ENCODE measurements around the gene LETMD1.

LETMD1 gene

DNA sequence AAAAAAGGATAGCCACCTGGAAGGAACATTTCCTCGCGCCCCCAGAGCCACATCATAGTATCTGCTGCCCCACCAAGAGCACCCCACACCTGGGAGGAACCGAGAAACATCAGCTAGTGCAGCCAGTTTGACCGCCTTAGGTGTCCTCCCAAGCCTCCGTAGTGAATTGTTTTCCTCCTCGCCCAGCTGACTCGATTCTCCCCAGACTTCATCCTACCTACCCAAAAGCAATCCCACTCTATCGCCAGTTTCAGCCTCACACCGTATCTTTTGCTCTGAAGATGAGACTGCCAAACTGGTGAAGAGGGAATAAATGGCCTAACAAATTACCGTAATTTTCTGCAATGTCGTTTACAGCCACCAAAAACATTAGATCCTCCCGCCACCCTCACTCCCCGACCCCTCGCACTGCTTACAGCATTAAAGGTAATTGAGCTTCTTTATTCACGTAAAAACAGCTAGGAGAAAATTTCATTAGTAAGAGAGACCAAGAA is 20.7 kb upstream of the LETMD1 start:
- no peaks in the 10 kb centered on the region for H3K36me3 ChIP-seq
- H3K4me3 ChIP-seq (ENCODE audit: low read depth in 1 of 2, low read length in 1 of 2) = no peak overlapping the region
- H3K27ac ChIP-seq = no peak overlapping the region
- TF ChIP-seq, protein P1, sequence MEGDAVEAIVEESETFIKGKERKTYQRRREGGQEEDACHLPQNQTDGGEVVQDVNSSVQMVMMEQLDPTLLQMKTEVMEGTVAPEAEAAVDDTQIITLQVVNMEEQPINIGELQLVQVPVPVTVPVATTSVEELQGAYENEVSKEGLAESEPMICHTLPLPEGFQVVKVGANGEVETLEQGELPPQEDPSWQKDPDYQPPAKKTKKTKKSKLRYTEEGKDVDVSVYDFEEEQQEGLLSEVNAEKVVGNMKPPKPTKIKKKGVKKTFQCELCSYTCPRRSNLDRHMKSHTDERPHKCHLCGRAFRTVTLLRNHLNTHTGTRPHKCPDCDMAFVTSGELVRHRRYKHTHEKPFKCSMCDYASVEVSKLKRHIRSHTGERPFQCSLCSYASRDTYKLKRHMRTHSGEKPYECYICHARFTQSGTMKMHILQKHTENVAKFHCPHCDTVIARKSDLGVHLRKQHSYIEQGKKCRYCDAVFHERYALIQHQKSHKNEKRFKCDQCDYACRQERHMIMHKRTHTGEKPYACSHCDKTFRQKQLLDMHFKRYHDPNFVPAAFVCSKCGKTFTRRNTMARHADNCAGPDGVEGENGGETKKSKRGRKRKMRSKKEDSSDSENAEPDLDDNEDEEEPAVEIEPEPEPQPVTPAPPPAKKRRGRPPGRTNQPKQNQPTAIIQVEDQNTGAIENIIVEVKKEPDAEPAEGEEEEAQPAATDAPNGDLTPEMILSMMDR (IDR thresholded peaks at IDR 0.05) = no peak
- H3K4me1 ChIP-seq (ENCODE audit: control insufficient read depth in 1 of 2, insufficient read depth in 1 of 2, low read depth in 1 of 2, low read length in 1 of 2) = peaks cover 24% of the 10 kb centered on the region in 2 experiments
- H3K27me3 ChIP-seq = peaks cover 6% of the 10 kb centered on the region
- no peaks in the 10 kb centered on the region for H3K9me3 ChIP-seq

DNA sequence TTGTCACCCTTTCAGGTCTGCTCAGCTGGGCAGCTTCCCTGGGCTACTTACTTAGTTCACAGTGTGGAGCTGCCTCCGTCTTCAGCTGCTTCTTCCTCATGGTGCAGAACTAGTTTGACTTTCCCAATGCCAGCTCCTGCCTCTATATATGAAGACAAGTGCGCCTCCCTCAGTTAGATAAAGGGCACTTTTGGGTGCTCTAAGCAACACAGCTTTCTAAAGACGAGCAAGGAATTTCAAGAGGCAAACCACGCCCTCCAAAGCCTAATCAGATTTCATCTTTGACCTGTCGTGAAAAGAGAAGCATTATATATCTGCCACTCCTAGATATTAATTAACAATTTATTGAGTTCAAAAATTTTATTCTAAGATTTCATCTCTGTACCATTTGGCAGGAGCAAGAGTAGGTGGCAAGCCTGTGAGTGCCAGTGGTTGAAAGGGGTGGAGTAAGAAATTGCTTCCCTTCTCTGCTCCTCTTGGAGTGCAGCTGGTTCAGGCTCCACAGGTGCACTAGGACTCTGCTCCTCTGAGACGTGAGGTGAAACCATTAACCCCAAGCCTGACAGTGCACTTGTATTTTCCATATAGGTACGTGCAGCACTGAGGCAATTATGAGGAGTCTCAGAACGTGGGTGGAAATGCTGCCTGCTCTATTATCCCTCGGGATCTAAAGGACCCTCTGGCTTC is 19.9 kb upstream of the LETMD1 start:
- Histone ChIP-seq H3K27me3 (peaks cover 6% of the 10 kb centered on the region), H3K9me3 (no peaks in the 10 kb centered on the region), H3K4me3 (ENCODE audit: low read depth in 1 of 2, low read length in 1 of 2) (no peak overlapping the region), H3K4me1 (ENCODE audit: control insufficient read depth in 1 of 2, insufficient read depth in 1 of 2, low read depth in 1 of 2, low read length in 1 of 2) (peaks cover 24% of the 10 kb centered on the region in 2 experiments), H3K36me3 (no peaks in the 10 kb centered on the region), H3K27ac (no peak overlapping the region)
- TF ChIP-seq, protein P1 (IDR thresholded peaks at IDR 0.05) = no peak

DNA sequence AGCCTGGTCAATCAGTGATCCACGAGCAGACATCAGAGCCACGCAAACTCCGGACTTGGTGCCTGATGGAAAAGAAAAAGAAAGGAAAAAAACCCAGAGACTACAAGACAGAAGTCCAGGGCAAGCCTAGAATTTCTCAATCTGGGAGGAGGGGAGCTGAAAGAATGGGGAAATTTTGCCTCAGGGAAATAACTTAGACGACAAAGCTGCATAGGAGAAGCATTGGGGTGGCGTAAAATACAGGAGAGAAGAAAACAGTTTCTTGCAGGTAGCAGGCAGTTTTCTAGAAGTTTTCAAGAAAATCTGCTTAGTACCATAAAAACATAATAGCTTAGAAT is 19.3 kb upstream of the LETMD1 start:
- TF ChIP-seq, protein P1 (IDR thresholded peaks at IDR 0.05) = no peak
- Histone ChIP-seq H3K27me3 (peaks cover 6% of the 10 kb centered on the region), H3K4me1 (ENCODE audit: control insufficient read depth in 1 of 2, insufficient read depth in 1 of 2, low read depth in 1 of 2, low read length in 1 of 2) (peaks cover 24% of the 10 kb centered on the region in 2 experiments), H3K9me3 (no peaks in the 10 kb centered on the region), H3K27ac (no peak overlapping the region), H3K4me3 (ENCODE audit: low read depth in 1 of 2, low read length in 1 of 2) (no peak overlapping the region), H3K36me3 (no peaks in the 10 kb centered on the region)

DNA sequence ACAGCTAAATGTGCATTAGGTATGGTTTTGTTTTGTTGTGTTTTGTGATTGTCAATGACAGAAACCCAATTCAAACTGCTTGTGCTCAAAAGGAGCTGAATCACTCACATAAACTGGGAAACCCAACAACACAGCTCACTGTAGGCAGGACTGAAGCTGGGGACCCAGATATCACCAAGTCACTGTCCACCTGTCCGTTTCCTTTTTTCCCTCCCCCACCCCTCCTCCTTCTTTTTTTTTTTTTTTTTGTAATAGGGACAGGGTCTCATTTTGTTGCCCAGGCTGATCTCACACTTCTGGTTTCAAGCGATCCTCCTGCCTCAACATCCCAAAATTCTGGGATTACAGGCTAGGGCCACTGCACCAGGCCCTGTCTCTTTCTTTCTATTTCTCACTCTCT is 15.1 kb upstream of the LETMD1 start:
- Histone ChIP-seq H3K36me3 (no peaks in the 10 kb centered on the region), H3K4me3 (ENCODE audit: low read depth in 1 of 2, low read length in 1 of 2) (no peak overlapping the region), H3K27me3 (peaks cover 5% of the 10 kb centered on the region), H3K4me1 (ENCODE audit: control insufficient read depth in 1 of 2, insufficient read depth in 1 of 2, low read depth in 1 of 2, low read length in 1 of 2) (no peaks in the 10 kb centered on the region), H3K27ac (no peak overlapping the region), H3K9me3 (no peaks in the 10 kb centered on the region)
- TF ChIP-seq, protein P1 (IDR thresholded peaks at IDR 0.05) = no peak

DNA sequence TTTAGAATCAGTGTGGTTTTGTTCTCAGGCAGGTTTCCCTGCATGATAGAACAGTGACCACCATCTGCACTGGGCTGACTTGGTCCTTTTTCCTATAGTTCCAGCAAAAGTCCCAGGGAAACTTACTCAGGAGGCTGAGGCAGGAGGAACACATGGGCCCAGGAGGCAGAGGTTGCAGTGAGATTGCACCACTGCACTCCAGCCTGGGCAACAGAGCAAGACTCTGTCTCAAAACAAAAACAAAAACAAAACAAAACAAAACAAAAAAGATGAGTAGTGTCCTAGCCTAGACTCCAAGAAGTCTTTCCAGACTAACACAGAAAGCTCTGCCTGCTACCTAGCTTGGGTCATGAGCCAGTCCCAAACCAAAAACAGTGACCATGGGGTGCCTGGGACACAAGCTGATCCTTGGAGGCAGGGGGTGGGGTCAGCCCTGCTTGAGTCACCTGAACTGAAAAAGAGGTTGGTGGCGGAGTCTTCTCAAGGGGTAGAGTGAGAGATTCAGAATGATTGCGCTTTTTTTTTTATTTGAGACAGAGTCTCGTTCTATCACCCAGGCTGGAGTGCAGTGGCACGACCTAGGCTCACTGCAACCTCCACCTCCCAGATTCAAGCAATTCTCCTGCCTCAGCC is 14.6 kb upstream of the LETMD1 start:
- TF ChIP-seq, protein P1 (IDR thresholded peaks at IDR 0.05) = no peak
- Histone ChIP-seq H3K9me3 (no peaks in the 10 kb centered on the region), H3K4me3 (ENCODE audit: low read depth in 1 of 2, low read length in 1 of 2) (no peak overlapping the region), H3K36me3 (no peaks in the 10 kb centered on the region), H3K27ac (no peak overlapping the region), H3K4me1 (ENCODE audit: control insufficient read depth in 1 of 2, insufficient read depth in 1 of 2, low read depth in 1 of 2, low read length in 1 of 2) (no peaks in the 10 kb centered on the region), H3K27me3 (peaks cover under 1% of the 10 kb centered on the region)

All from neutrophil (primary cell).